Osteocyte (in vitro differentiated cells): ENCODE results near the gene ARL3. TPM values are rescaled to one million over a fixed set of nuclear protein-coding genes. Genes with fewer than 3 reads are reported as not detected.
A peak's percentile ranks its signal among the peaks of the same experiment; 100 is the strongest.
"Not testable (repeated sequence)": the region's sequence is repeated elsewhere in the genome, so short reads cannot be mapped to it uniquely, and the experiment has no call there.

Experiments used
- DNase-seq: peaks from one replicate; pipeline ENCODE4 v3.0.0; 2021; ENCODE audit warnings: mixed read lengths; ENCODE audit not compliant: unreplicated experiment; ENCODE audit errors: extremely low spot score
- H3K27ac Mint-ChIP-seq: one replicate; pipeline ENCODE4 v1.8.0; 2021; ENCODE audit warnings: mild to moderate bottlenecking, mixed read lengths; ENCODE audit not compliant: unreplicated experiment
- H3K27me3 Mint-ChIP-seq: one replicate; pipeline ENCODE4 v1.8.0; 2021; ENCODE audit warnings: mixed read lengths; ENCODE audit not compliant: unreplicated experiment
- H3K36me3 Mint-ChIP-seq: one replicate; pipeline ENCODE4 v1.8.0; 2021; ENCODE audit warnings: mixed read lengths; ENCODE audit not compliant: unreplicated experiment
- H3K4me1 Mint-ChIP-seq: one replicate; pipeline ENCODE4 v1.8.0; 2021; ENCODE audit warnings: mixed read lengths; ENCODE audit not compliant: unreplicated experiment
- H3K4me3 Mint-ChIP-seq: one replicate; pipeline ENCODE4 v1.8.0; 2021; ENCODE audit warnings: mild to moderate bottlenecking, moderate library complexity, mixed read lengths; ENCODE audit not compliant: unreplicated experiment
- H3K9me3 Mint-ChIP-seq: one replicate; pipeline ENCODE4 v1.8.0; 2021; ENCODE audit warnings: mixed read lengths; ENCODE audit not compliant: unreplicated experiment
- CTCF ChIP-seq: fragments of 200-600 bp; sonication (generic); IDR thresholded peaks from 2 replicates; pipeline ENCODE4 v1.5.0; 2021; ENCODE audit warnings: antibody characterized with exemption, mild to moderate bottlenecking, moderate library complexity
- total RNA-seq: library from RNA; stranded (reverse); gene quantifications from 2 replicates; pipeline ENCODE4 v1.2.1, GENCODE V29; 2021

The ARL3 gene
- total RNA-seq, 1 donor from 2014 or later: 11.6 TPM

GRCh38 chr10:102669206-102670064 is 44.8 kb downstream of the ARL3 start:
- TF ChIP-seq CTCF: peak; percentile 38
- H3K27ac Mint-ChIP-seq: peak overlapping the region; percentile 54
- peaks cover 38% of the 10 kb centered on the region for H3K4me1 Mint-ChIP-seq
- no peaks in the 10 kb centered on the region for H3K27me3 Mint-ChIP-seq
- no peaks in the 10 kb centered on the region for H3K36me3 Mint-ChIP-seq
- no peaks in the 10 kb centered on the region for H3K9me3 Mint-ChIP-seq
- DNase-seq: no peak
- H3K4me3 Mint-ChIP-seq: no peak overlapping the region

DNA sequence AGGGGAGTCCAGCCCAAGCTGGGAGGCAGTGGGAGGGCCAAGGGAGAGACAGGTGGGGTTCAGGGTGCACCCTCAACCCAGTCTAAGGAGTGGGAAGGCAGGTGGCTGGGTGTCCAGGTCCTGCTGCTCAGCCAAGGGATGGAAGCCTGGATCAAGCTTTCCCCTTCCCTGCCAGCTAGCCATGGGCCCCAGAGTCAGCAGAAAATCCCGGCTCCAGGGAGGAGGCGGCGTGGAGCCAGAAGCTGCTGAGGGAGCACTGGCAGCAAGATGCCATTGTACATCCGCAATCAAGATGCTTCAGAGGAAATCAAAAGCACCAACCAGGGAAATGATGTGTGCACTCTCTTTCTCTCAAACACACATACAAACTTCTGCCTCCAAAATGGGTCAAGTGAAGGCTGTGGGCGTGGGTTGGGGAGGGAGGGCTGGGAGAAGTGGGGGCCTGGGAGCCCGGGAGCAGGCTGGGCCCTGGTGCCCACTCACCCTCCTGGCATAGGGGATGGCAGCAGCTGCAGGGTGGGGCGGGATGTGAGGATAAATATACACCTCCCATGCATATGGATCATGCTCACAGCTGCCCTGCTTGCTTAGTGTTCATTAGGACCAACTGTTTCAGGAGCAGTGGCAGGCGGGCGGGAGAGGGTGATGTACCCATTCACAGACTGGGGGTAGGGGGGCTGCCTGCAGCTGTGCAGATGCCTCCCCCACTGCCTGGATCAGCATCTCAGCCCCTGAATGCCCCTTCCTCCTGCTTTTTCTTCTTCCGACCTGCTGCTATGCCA is 45.7 kb downstream of the ARL3 start:
- Mint-ChIP-seq H3K36me3 (no peaks in the 10 kb centered on the region), H3K9me3 (no peaks in the 10 kb centered on the region), H3K4me1 (peaks cover 30% of the 10 kb centered on the region), H3K27ac (no peak overlapping the region), H3K4me3 (no peak overlapping the region), H3K27me3 (no peaks in the 10 kb centered on the region)
- DNase-seq: no peak
- TF ChIP-seq CTCF: no peak

DNA sequence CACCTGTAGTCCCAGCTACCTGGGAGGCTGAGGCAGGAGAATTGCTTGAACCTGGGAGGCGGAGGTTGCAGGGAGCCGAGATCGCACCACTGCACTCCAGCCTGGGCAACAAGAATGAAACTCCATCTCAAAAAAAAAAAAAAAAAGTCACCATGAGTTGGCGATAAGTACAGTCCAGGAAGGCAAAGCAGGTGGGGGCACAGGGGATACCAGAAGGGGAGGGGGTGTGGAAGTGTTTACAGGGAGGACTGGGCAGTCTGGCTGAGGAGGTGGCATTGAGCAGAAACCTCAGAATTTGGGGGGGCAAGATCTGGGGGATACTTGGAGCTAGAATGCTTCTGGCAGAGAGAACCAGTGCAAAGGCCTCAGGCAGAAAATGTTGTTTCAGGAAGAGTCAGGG is 46.8 kb downstream of the ARL3 start:
- not testable (repeated sequence) for H3K27me3 Mint-ChIP-seq, H3K9me3 Mint-ChIP-seq, H3K36me3 Mint-ChIP-seq, H3K27ac Mint-ChIP-seq, DNase-seq, H3K4me3 Mint-ChIP-seq
- peaks cover 23% of the 10 kb centered on the region for H3K4me1 Mint-ChIP-seq

- no peak for TF ChIP-seq CTCF
- DNase-seq: no peak
- Mint-ChIP-seq H3K9me3 (no peaks in the 10 kb centered on the region), H3K27ac (no peak overlapping the region), H3K4me3 (no peak overlapping the region), H3K4me1 (peaks cover 33% of the 10 kb centered on the region), H3K27me3 (no peaks in the 10 kb centered on the region), H3K36me3 (no peaks in the 10 kb centered on the region)
These were observed 48.2 kb downstream of the ARL3 start for GRCh38 chr10:102665904-102666509.

DNA sequence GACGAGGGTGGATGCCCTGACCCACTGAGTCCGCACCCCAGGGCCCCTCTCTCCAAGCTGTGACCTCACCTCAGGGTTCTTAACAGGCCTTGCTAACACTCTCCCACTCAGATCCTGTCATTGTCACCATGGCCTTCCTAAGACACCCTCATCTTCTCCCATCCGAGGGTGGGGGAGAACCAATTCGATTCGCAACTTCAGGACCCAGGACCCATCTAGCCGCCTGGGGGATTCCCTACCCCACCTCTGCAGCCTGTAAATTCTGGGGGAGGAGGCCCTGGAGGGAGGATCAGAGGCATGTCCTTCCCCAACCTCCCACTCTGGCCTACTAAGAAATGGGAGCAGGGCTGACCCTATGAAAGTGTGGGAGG is 52.6 kb downstream of the ARL3 start:
- DNase-seq: no peak
- peaks cover 9% of the 10 kb centered on the region for H3K36me3 Mint-ChIP-seq
- TF ChIP-seq CTCF: no peak
- peaks cover 17% of the 10 kb centered on the region for H3K4me1 Mint-ChIP-seq
- no peak overlapping the region for H3K27ac Mint-ChIP-seq
- H3K9me3 Mint-ChIP-seq: no peaks in the 10 kb centered on the region
- no peak overlapping the region for H3K4me3 Mint-ChIP-seq
- no peaks in the 10 kb centered on the region for H3K27me3 Mint-ChIP-seq
